Measurements from ENCODE around the gene TBC1D2B. TPM values are rescaled to one million over a fixed set of nuclear protein-coding genes. Genes with fewer than 3 reads are reported as not detected.
"Not testable (repeated sequence)": the region's sequence is repeated elsewhere in the genome, so short reads cannot be mapped to it uniquely, and the experiment has no call there.

TBC1D2B gene
- total RNA-seq, 2 experiments from 2014 or later = 49.3 to 52.0 TPM

DNA sequence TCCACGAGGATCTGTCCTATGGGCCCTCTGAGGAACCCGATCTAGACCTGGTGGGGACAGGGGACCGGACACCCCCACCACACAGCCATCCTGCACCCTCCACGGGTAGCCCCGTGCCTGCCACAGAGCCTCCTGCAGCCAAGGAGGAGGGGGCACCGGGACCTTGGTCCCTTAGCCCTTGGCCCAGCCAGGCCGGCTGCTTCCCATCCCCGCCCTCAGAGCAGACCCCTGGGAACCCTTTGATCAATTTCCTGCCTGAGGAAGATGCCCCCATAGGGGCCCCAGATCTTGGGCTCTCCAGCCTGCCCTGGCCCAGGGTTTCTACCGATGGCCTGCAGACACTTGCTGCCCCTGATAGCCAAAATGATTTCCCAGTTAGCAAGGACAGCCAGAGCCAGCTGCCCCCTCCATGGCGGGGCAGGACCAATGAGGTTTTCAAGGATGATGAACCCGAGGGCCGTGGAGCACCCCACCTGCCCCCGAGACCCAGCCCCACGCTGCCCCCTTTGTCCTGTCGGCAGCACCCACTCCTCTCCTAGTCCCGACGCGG lies 91.5 kb downstream of the TBC1D2B start:
- CTCF ChIA-PET = no interaction called here
- POLR2A ChIA-PET = no interaction called here
- Mint-ChIP-seq H3K27me3 (no peaks in the 10 kb centered on the region), H3K4me3 (no peak overlapping the region), H3K27ac (no peak overlapping the region), H3K9me3 (ENCODE audit: low read depth) (no peaks in the 10 kb centered on the region), H3K36me3 (ENCODE audit: low read depth) (no peaks in the 10 kb centered on the region), H3K4me1 (peaks cover 12% of the 10 kb centered on the region)
- ATAC-seq = no peak
- intact Hi-C loops (cut with DNase I, micrococcal nuclease) = no loop called here
- DNase-seq = no peak

DNA sequence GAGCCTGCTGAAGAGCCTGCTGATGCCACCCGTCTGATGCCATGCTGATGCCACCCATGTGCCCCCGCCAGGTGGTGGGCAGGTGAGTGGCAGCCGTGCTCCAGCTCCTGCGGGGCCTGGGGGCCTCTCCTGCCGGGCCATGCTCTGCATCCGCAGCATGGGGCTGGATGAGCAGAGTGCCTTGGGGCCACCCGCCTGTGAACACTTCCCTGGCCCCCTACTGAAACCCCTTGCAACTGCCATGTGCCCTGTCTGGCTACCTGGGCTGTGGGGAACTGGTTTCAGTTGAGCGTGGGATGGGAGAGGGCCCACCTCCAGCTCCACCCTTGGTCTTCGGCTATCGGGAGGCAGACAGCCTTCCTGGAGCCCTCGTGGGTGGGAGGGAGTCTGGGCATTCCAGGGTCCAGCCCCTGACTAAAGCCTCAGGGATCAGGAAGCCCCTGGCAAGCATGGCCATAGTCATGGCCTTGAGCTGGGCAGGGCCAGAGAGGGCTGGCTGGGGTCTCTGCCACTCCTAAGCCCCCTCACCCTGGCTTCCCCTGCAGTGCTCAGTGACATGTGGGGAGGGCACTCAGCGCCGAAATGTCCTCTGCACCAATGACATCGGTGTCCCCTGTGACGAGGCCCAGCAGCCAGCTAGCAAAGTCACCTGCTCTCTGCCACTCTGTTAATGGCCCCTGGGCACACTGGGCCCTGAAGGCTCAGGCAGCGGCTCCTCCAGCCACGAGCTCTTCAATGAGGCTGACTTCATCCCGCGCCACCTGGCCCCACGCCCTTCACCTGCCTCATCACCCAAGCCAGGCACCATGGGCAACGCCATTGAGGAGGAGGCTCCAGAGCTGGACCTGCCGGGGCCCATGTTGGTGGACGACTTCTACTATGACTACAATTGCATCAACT lies 92.2 kb downstream of the TBC1D2B start:
- no peak overlapping the region for H3K4me3 Mint-ChIP-seq
- no peaks in the 10 kb centered on the region for H3K9me3 Mint-ChIP-seq (ENCODE audit: low read depth)
- DNase-seq = no peak
- intact Hi-C loops (cut with DNase I, micrococcal nuclease) = no loop called here
- ChIA-PET CTCF (interaction anchor here (0.6 kb wide), 1 partner anchor 123 kb away, joined by 3 read pairs; no protein-coding TSS in a partner anchor), POLR2A (no interaction called here)
- no peak for ATAC-seq
- H3K27ac Mint-ChIP-seq = no peak overlapping the region
- H3K27me3 Mint-ChIP-seq = no peaks in the 10 kb centered on the region
- peaks cover 4% of the 10 kb centered on the region for H3K4me1 Mint-ChIP-seq
- no peaks in the 10 kb centered on the region for H3K36me3 Mint-ChIP-seq (ENCODE audit: low read depth)

DNA sequence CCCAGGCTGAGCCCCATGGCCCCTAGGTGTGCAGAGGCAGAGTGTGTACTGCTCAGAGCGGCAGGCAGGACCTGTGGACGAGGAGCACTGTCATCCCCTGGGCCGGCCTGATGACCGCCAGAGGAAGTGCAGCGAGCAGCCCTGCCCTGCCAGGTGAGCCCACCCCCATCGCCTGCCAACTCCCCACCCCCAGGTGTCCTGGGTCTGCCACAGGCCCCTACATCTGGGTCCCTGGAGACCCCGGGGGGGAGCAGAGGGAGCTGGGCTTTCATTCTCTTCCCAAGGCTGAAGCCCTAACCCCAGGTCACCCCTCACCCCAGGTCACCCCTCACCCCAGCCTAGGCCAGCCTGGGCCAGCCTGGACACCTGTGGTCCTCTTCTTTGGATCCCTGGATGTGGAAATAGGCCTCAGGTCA lies 93.1 kb downstream of the TBC1D2B start:
- Mint-ChIP-seq H3K4me1 (peaks cover 2% of the 10 kb centered on the region), H3K9me3 (ENCODE audit: low read depth) (no peaks in the 10 kb centered on the region), H3K4me3 (no peak overlapping the region), H3K27ac (no peak overlapping the region), H3K27me3 (no peaks in the 10 kb centered on the region), H3K36me3 (ENCODE audit: low read depth) (no peaks in the 10 kb centered on the region)
- intact Hi-C loops (cut with DNase I, micrococcal nuclease) = no loop called here
- ATAC-seq (no peak), DNase-seq (no peak)
- ChIA-PET POLR2A (no interaction called here), CTCF (interaction anchor here (0.6 kb wide), 1 partner anchor 124 kb away, joined by 3 read pairs; no protein-coding TSS in a partner anchor)

DNA sequence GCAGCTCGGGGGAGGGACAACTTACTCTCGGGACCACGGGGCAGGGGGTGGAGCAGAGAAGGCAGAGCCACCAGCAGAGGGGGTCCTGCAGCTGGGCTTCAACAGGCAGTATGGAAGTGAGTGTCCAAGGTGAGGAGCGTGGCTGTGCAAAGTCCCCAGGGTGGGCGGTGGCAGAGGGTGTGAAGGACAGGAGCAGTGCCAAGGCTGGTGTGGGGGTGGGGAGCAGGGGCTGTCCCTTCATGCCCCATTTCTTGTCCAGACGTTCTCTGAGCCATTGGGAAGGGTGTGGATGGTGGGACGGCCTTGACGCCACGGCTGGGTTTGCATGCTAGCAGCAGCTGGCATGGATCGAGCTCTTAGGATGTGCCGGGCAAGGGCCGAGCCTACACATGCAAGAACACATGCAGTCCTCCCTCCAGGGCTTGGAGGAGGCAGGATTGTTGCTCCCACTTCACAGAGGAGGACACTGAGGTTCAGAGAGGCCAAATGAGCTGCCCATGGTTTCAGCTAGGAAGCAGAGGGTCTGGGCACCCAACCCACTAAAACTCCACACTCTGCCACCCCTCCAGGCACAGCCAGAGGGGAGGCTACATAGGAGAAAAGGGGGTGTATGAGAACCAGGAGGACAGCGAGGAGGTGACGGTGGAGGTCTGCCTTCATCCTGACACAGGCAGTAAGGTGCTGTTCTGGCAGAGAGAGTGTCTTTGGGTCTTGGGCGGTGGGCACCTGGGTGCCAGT lies 93.6 kb downstream of the TBC1D2B start:
- Mint-ChIP-seq H3K27ac (no peak overlapping the region), H3K4me3 (no peak overlapping the region), H3K9me3 (ENCODE audit: low read depth) (no peaks in the 10 kb centered on the region), H3K36me3 (ENCODE audit: low read depth) (no peaks in the 10 kb centered on the region), H3K4me1 (peaks cover under 1% of the 10 kb centered on the region), H3K27me3 (no peaks in the 10 kb centered on the region)
- no peak for ATAC-seq
- intact Hi-C loops (cut with DNase I, micrococcal nuclease) = no loop called here
- ChIA-PET POLR2A (no interaction called here), CTCF (no interaction called here)
- no peak for DNase-seq

DNA sequence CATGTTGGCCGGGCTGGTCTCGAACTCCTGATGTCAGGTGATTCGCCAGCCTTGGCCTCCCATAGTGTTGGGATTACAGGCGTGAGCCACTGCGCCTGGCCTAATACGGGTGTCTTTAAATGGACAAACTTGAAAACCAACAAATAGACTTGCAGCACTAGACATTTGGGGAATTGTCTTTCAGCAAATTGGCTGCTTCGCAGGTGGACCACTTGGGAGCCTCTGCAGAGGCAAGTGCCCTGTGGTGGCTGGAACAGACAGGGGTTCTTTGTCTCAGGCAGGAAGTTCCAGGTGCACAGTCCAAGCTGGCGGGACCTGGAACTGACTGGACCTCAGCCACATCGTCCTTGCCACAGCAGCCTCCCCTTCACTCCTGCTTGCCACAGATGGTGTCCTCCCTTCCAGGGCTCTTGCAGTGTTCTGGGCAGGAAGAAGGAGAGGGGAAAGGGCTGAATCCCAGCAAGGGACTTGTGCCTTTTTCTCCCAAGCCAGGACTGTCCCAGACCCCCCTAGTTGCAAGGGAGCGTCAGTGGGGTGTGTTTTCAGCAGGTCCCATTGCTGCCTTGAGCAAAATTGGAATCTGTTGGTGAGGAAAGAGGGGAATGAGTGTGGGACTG lies 94.3 kb downstream of the TBC1D2B start:
- Mint-ChIP-seq H3K27ac (no peak overlapping the region), H3K9me3 (ENCODE audit: low read depth) (no peaks in the 10 kb centered on the region), H3K27me3 (no peaks in the 10 kb centered on the region), H3K4me3 (no peak overlapping the region), H3K36me3 (ENCODE audit: low read depth) (no peaks in the 10 kb centered on the region), H3K4me1 (no peaks in the 10 kb centered on the region)
- no peak for DNase-seq
- POLR2A ChIA-PET = no interaction called here
- no peak for ATAC-seq
- CTCF ChIA-PET = no interaction called here
- intact Hi-C loops (cut with DNase I, micrococcal nuclease) = no loop called here

DNA sequence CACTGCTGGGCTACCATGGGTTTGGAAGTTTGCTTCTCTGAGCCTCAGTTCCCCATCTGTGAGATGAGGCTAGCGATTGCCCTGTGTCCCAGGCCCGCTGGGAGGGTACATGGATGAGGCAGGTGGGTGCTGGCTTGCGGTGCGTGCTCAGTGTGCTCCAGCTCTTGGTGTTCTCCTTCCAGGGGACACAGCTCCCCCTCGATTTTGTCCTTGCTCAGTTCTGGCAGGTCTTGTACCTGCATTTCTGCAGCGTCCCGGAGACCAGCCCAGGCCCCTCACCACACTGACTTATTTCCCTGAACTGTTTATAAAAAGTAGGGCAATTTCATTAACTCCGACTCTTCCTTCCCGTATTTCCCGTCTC lies 95.4 kb downstream of the TBC1D2B start:
- no peaks in the 10 kb centered on the region for H3K9me3 Mint-ChIP-seq (ENCODE audit: low read depth)
- CTCF ChIA-PET = no interaction called here
- H3K4me1 Mint-ChIP-seq = no peaks in the 10 kb centered on the region
- H3K27ac Mint-ChIP-seq = no peak overlapping the region
- H3K36me3 Mint-ChIP-seq (ENCODE audit: low read depth) = no peaks in the 10 kb centered on the region
- no peaks in the 10 kb centered on the region for H3K27me3 Mint-ChIP-seq
- intact Hi-C loops (cut with DNase I, micrococcal nuclease) = no loop called here
- POLR2A ChIA-PET = no interaction called here
- ATAC-seq (no peak), DNase-seq (no peak)
- no peak overlapping the region for H3K4me3 Mint-ChIP-seq

DNA sequence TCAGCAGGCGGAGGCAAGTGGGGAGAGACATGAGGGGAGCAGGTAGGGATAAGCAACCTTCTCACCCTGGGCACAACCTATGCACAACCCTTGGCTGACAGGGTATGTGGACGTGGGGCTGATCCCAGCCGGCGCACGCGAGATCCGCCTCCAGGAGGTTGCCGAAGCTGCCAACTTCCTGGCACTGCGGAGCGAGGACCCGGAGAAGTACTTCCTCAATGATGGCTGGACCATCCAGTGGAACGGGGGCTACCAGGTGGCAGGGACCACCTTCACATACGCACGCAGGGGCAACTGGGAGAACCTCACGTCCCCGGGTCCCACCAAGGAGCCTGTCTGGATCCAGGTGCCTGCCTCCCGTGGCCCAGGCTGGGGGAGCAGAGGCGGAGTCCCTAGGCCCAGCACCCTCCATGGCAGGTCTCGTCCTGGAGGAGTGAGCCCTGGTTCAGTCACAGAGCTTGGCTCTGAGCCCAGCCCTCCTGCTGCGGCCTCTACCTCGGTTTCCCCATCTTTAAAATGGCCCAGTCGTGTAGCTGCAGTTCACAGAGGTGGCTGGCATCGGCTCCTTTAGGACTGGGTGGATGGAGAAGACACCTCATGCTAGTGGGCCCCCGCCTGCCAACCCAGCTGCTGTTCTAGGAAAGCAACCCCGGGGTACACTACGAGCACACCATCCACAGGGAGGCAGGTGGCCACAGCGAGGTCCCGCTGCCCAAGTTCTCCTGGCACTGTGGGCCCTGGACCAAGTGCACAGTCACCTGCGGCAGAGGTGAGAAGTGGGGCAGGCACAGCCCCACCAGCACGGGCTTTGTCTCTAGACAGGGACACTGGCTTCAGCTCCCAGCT lies 96.0 kb downstream of the TBC1D2B start:
- ChIA-PET POLR2A (no interaction called here), CTCF (no interaction called here)
- no peak overlapping the region for H3K4me3 Mint-ChIP-seq
- H3K36me3 Mint-ChIP-seq (ENCODE audit: low read depth) = no peaks in the 10 kb centered on the region
- no peaks in the 10 kb centered on the region for H3K4me1 Mint-ChIP-seq
- intact Hi-C loops (cut with DNase I, micrococcal nuclease) = no loop called here
- ATAC-seq (no peak), DNase-seq (no peak)
- no peak overlapping the region for H3K27ac Mint-ChIP-seq
- no peaks in the 10 kb centered on the region for H3K27me3 Mint-ChIP-seq
- H3K9me3 Mint-ChIP-seq (ENCODE audit: low read depth) = no peaks in the 10 kb centered on the region

DNA sequence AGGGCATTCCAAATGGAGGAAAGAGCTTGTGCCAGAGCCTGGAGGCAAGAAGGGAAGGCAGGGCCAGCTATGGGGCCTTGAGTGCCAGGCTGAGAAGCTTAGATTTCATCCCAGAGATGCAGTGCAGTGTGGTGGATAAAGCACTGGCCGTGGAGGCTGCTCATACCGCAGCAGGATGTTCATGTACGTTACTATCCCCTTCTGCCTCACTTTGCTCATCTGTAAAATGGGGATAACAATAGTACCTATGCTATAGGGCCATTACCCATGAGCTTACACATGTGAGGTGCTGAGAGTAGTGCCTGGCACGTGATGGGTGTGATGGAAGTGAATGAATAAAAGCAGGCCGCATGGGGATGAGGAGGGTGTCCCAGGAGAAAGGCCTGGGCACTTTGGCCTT lies 96.8 kb downstream of the TBC1D2B start:
- CTCF ChIA-PET; H3K27me3 Mint-ChIP-seq; H3K4me3 Mint-ChIP-seq; H3K4me1 Mint-ChIP-seq; H3K27ac Mint-ChIP-seq; POLR2A ChIA-PET; intact Hi-C loops (cut with DNase I, micrococcal nuclease); ATAC-seq; H3K36me3 Mint-ChIP-seq (ENCODE audit: low read depth); DNase-seq; H3K9me3 Mint-ChIP-seq (ENCODE audit: low read depth): not testable (repeated sequence)

DNA sequence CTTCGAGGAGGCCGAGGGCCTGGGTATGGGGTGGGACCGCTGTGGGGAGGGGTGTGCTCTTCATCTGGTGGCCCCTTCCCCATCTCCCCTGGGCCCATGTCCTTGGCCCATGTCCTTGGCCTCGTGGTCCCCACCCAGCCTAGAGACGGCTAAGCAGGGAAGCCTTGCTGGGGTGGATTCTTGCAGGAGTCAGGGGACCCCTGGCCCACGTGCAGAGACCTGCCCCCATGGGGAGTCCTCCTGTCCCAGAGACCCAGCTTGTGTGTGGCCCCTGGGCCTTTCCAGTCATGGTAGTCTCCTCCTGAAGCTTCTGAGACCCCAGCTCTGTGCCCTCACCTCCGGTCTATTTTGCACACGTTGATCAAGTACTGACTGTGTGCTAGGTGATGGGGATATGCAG lies 97.4 kb downstream of the TBC1D2B start:
- Mint-ChIP-seq H3K4me1 (no peaks in the 10 kb centered on the region), H3K4me3 (no peak overlapping the region), H3K9me3 (ENCODE audit: low read depth) (no peaks in the 10 kb centered on the region), H3K36me3 (ENCODE audit: low read depth) (no peaks in the 10 kb centered on the region), H3K27me3 (no peaks in the 10 kb centered on the region), H3K27ac (no peak overlapping the region)
- intact Hi-C loops (cut with DNase I, micrococcal nuclease) = no loop called here
- DNase-seq (no peak), ATAC-seq (no peak)
- ChIA-PET CTCF (no interaction called here), POLR2A (no interaction called here)

DNA sequence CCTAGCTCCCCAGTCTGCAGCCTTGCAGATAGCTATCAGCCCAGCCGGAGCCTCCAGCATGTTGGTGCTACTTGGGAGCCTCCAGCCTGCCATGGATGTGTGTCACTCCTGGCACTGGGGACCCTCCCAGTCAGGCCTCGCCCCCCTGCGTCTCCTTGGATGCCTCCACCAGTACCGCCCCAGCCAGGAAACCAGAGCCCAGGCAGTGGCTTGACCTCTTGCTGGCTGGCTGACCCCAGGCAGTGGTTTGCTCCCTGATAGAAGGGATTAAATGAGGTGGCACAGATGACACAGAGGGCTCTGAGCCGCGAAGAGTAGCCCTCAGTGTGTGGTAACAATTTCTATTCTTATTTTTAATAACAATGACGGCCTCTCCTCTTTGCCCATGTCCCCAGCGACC lies 98.4 kb downstream of the TBC1D2B start:
- H3K27ac Mint-ChIP-seq = not testable (repeated sequence)

DNA sequence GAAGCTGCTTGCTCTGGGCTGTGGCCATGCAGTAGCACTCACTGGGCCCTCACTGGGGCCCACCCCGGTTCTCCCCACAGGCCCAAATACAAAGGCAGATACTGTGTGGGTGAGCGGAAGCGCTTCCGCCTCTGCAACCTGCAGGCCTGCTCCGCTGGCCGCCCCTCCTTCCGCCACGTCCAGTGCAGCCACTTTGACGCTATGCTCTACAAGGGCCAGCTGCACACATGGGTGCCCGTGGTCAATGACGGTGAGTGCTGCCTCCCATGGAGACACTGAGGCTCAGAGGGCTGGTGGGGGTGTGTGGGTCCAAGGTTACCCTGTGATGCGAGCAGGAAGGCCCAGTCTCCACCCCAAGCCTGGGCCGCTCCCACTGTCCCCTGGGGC lies 98.8 kb downstream of the TBC1D2B start:
- H3K4me1 Mint-ChIP-seq; H3K27ac Mint-ChIP-seq; DNase-seq; H3K9me3 Mint-ChIP-seq (ENCODE audit: low read depth); ATAC-seq; H3K4me3 Mint-ChIP-seq; intact Hi-C loops (cut with DNase I, micrococcal nuclease); H3K27me3 Mint-ChIP-seq; CTCF ChIA-PET; H3K36me3 Mint-ChIP-seq (ENCODE audit: low read depth): not testable (repeated sequence)
- POLR2A ChIA-PET = interaction anchor here (0.6 kb wide), 1 partner anchor 796 kb away, joined by 3 read pairs; no protein-coding TSS in a partner anchor

More for the DNA sequence above, 98.4 kb downstream of the TBC1D2B start:
- H3K9me3 Mint-ChIP-seq (ENCODE audit: low read depth); H3K4me1 Mint-ChIP-seq; CTCF ChIA-PET; intact Hi-C loops (cut with DNase I, micrococcal nuclease); ATAC-seq; POLR2A ChIA-PET; DNase-seq; H3K36me3 Mint-ChIP-seq (ENCODE audit: low read depth); H3K27me3 Mint-ChIP-seq; H3K4me3 Mint-ChIP-seq: not testable (repeated sequence)
